A673 (cell line): Measurements from ENCODE around the gene CDK17. TPM values are rescaled to one million over a fixed set of nuclear protein-coding genes. Genes with fewer than 3 reads are reported as not detected.

Experiments
- BruUV-seq: library from RNA; stranded (reverse); fragments of 400-500 nt; replicated peaks from 2 replicates; lab custom pipeline; 2021; lab: Mats Ljungman, UMichigan
- CTCF ChIA-PET: fragments of 300-600 bp; sonication (Branson Sonifier 250); formaldehyde crosslinking; loops from one replicate; lab custom pipeline; 2022; ENCODE audit warnings: antibody characterized with exemption; lab: Charles Lee
- POLR2A ChIA-PET: fragments of 300-600 bp; sonication (Branson Sonifier 250); formaldehyde crosslinking; loops from one replicate; lab custom pipeline; 2022; ENCODE audit warnings: antibody characterized with exemption; ENCODE audit not compliant: low non-redundant PET; lab: Charles Lee
- DNase-seq: peaks from one replicate; pipeline ENCODE4 v3.0.0-alpha.2; 2015; ENCODE audit warnings: low spot score
- H3K27ac ChIP-seq: fragments of 200-600 bp; sonication (generic); 2 replicates; pipeline ENCODE4 v1.5.1; 2016; ENCODE audit warnings: mixed run types, low read depth, mild to moderate bottlenecking, mixed read lengths, antibody characterized with exemption, low read length; ENCODE audit not compliant: poor library complexity, severe bottlenecking
- H3K27me3 ChIP-seq: fragments of 200-600 bp; sonication (generic); replicated peaks from 2 replicates; pipeline ENCODE4 v1.6.1; 2017; ENCODE audit warnings: mixed run types, low read depth, mild to moderate bottlenecking, mixed read lengths, antibody characterized with exemption, low read length; ENCODE audit not compliant: insufficient read depth, poor library complexity
- H3K36me3 ChIP-seq: fragments of 200-600 bp; sonication (generic); 2 replicates; pipeline ENCODE4 v1.6.1; 2016; ENCODE audit warnings: mixed run types, mild to moderate bottlenecking, mixed read lengths, antibody characterized with exemption, low read length; ENCODE audit not compliant: insufficient read depth, poor library complexity, severe bottlenecking
- H3K4me1 ChIP-seq: fragments of 200-600 bp; sonication (generic); 2 replicates; pipeline ENCODE4 v1.6.1; 2017; ENCODE audit warnings: mixed run types, mild to moderate bottlenecking, mixed read lengths, antibody characterized with exemption, low read length; ENCODE audit not compliant: insufficient read depth, poor library complexity, severe bottlenecking
- H3K4me3 ChIP-seq: fragments of 200-600 bp; sonication (generic); 2 replicates; pipeline ENCODE4 v1.5.1; 2016; ENCODE audit warnings: low read depth, mixed run types, mild to moderate bottlenecking, mixed read lengths, low read length; ENCODE audit not compliant: poor library complexity, severe bottlenecking
- H3K9me3 ChIP-seq: fragments of 200-600 bp; sonication (generic); 2 replicates; pipeline ENCODE4 v1.6.1; 2016; ENCODE audit warnings: mixed run types, low read depth, mild to moderate bottlenecking, mixed read lengths, antibody characterized with exemption, low read length; ENCODE audit not compliant: poor library complexity, severe bottlenecking
- EZH2 ChIP-seq: fragments of 200-600 bp; sonication (generic); IDR thresholded peaks from 2 replicates; pipeline ENCODE4 v1.6.1; 2017; ENCODE audit warnings: borderline replicate concordance, low read depth, mild to moderate bottlenecking, mixed read lengths, antibody characterized with exemption, low read length; ENCODE audit not compliant: poor library complexity, severe bottlenecking
- intact Hi-C: fragments of 100-400 bp; cut with micrococcal nuclease; formaldehyde crosslinking; loops from one replicate; pipeline ENCODE4 v1.10.0; 2022; ENCODE audit not compliant: unreplicated experiment
- total RNA-seq: library from RNA; stranded (reverse); gene quantifications from 2 replicates; pipeline ENCODE4 v1.2.3, GENCODE V29; 2021
- TF ChIP-seq, protein P1 (sequence below): fragments of 300-800, 200-600 bp; sonication (generic); conservative IDR thresholded peaks from 2 replicates; pipeline ENCODE4 v1.5.1; 2017; ENCODE audit warnings: low read depth, mild to moderate bottlenecking, antibody characterized with exemption, low read length, moderate library complexity, mixed read lengths

Gene CDK17
- total RNA-seq, 1 experiment from 2014 or later, result 34.8 TPM

GRCh38 chr12:96294831-96295230 lies 105.4 kb downstream of the CDK17 start:
- no peak overlapping the region for H3K27ac ChIP-seq
- no peak for TF ChIP-seq EZH2
- TF ChIP-seq, protein P1, sequence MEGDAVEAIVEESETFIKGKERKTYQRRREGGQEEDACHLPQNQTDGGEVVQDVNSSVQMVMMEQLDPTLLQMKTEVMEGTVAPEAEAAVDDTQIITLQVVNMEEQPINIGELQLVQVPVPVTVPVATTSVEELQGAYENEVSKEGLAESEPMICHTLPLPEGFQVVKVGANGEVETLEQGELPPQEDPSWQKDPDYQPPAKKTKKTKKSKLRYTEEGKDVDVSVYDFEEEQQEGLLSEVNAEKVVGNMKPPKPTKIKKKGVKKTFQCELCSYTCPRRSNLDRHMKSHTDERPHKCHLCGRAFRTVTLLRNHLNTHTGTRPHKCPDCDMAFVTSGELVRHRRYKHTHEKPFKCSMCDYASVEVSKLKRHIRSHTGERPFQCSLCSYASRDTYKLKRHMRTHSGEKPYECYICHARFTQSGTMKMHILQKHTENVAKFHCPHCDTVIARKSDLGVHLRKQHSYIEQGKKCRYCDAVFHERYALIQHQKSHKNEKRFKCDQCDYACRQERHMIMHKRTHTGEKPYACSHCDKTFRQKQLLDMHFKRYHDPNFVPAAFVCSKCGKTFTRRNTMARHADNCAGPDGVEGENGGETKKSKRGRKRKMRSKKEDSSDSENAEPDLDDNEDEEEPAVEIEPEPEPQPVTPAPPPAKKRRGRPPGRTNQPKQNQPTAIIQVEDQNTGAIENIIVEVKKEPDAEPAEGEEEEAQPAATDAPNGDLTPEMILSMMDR, result no peak
- intact Hi-C loops, result no loop called here
- H3K36me3 ChIP-seq, result peaks cover 30% of the 10 kb centered on the region
- ChIA-PET POLR2A (no interaction called here), CTCF (no interaction called here)
- no peak overlapping the region for H3K4me3 ChIP-seq
- no TSS peak for BruUV-seq
- no peaks in the 10 kb centered on the region for H3K4me1 ChIP-seq
- DNase-seq, result no peak
- no peaks in the 10 kb centered on the region for H3K9me3 ChIP-seq
- H3K27me3 ChIP-seq, result no peaks in the 10 kb centered on the region

GRCh38 chr12:96293093-96293492 lies 107.1 kb downstream of the CDK17 start:
- Histone ChIP-seq H3K9me3 (no peaks in the 10 kb centered on the region), H3K27ac (no peak overlapping the region), H3K4me3 (no peak overlapping the region), H3K4me1 (no peaks in the 10 kb centered on the region), H3K36me3 (peaks cover 26% of the 10 kb centered on the region), H3K27me3 (no peaks in the 10 kb centered on the region)
- POLR2A ChIA-PET, result no interaction called here
- TF ChIP-seq, protein P1, result no peak
- TF ChIP-seq EZH2, result no peak
- intact Hi-C loops, result no loop called here
- no peak for DNase-seq
- CTCF ChIA-PET, result no interaction called here
- no TSS peak for BruUV-seq

GRCh38 chr12:96289067-96289466 lies 111.2 kb downstream of the CDK17 start:
- no peak for DNase-seq
- BruUV-seq, result no TSS peak
- CTCF ChIA-PET, result no interaction called here
- H3K4me1 ChIP-seq, result no peaks in the 10 kb centered on the region
- no peaks in the 10 kb centered on the region for H3K9me3 ChIP-seq
- TF ChIP-seq, protein P1, result no peak
- no peak for TF ChIP-seq EZH2
- H3K4me3 ChIP-seq, result no peak overlapping the region
- H3K27ac ChIP-seq, result no peak overlapping the region
- intact Hi-C loops, result no loop called here
- no peaks in the 10 kb centered on the region for H3K27me3 ChIP-seq
- H3K36me3 ChIP-seq, result peaks cover 37% of the 10 kb centered on the region
- POLR2A ChIA-PET, result no interaction called here
